ENCODE measurements around the gene TRA2B.

DNA sequence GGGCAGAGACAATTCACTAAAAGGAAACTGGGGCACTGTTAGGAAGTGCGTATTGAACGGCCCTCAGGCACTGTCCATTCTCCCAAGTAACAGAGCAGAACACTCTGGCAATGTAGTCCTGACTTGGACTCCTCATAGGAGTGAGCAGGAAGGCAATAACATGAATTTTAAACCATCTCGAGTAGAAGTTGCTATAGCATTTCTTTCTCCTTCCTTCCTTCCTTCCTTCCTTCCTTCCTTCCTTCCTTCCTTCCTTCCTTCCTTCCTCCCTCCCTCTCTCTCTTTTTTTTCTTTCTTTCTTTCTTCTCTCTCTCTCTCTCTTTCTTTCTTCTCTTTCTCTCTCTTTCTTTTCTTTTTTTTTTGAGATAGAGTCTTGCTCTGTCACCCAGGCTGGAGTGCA, 46.4 kb upstream of the TRA2B start:
- TF ChIP-seq, protein P1, sequence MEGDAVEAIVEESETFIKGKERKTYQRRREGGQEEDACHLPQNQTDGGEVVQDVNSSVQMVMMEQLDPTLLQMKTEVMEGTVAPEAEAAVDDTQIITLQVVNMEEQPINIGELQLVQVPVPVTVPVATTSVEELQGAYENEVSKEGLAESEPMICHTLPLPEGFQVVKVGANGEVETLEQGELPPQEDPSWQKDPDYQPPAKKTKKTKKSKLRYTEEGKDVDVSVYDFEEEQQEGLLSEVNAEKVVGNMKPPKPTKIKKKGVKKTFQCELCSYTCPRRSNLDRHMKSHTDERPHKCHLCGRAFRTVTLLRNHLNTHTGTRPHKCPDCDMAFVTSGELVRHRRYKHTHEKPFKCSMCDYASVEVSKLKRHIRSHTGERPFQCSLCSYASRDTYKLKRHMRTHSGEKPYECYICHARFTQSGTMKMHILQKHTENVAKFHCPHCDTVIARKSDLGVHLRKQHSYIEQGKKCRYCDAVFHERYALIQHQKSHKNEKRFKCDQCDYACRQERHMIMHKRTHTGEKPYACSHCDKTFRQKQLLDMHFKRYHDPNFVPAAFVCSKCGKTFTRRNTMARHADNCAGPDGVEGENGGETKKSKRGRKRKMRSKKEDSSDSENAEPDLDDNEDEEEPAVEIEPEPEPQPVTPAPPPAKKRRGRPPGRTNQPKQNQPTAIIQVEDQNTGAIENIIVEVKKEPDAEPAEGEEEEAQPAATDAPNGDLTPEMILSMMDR (IDR thresholded peaks at IDR 0.05): no peak
- TF ChIP-seq ZFX (IDR thresholded peaks at IDR 0.05; ENCODE audit: borderline replicate concordance): no peak

Measured in 22Rv1 (cell line).